GM12878 (cell line): Measurements from ENCODE around the gene FAAP100. TPM values are rescaled to one million over a fixed set of nuclear protein-coding genes. Genes with fewer than 3 reads are reported as not detected.

Source experiments
- BHLHE40 ChIP-seq, 2 experiments: fragments of 450-650 bp in 1 of 2; IDR thresholded peaks; 2 replicates each; pipeline ENCODE4 v1.6.1; 2011 to 2017; ENCODE audit warnings: low read depth in 2 of 2, borderline replicate concordance in 1 of 2, improper control_type of control experiment in 1 of 2, low read length in 1 of 2, mild to moderate bottlenecking in 1 of 2
- BMI1 ChIP-seq: fragments of 450-650 bp; IDR thresholded peaks from 2 replicates; pipeline ENCODE4 v1.6.1; 2016; ENCODE audit warnings: mild to moderate bottlenecking, moderate library complexity, borderline replicate concordance
- CBFB ChIP-seq: IDR thresholded peaks from 2 replicates; pipeline ENCODE4 v1.6.1; 2016; ENCODE audit warnings: antibody characterized with exemption, low read depth
- CEBPB ChIP-seq, 2 experiments: fragments of 150-350 bp in 1 of 2; IDR thresholded peaks; 2 replicates each; pipeline ENCODE4 v1.6.1; 2012 to 2014; ENCODE audit warnings: low read depth in 2 of 2, low read length in 2 of 2, borderline replicate concordance in 1 of 2, inconsistent platforms in 1 of 2
- CEBPZ ChIP-seq: fragments of 150-350 bp; IDR thresholded peaks from 2 replicates; pipeline ENCODE4 v1.6.1; 2016; ENCODE audit warnings: low read depth, low read length
- E2F8 ChIP-seq: fragments of 450-650 bp; IDR thresholded peaks from 2 replicates; pipeline ENCODE4 v1.6.1; 2018; ENCODE audit warnings: mild to moderate bottlenecking, low read depth, moderate library complexity; ENCODE audit not compliant: partially characterized antibody
- KDM1A ChIP-seq: fragments of 200-600 bp; sonication (generic); IDR thresholded peaks from 2 replicates; pipeline ENCODE4 v1.6.1; 2016; ENCODE audit warnings: borderline replicate concordance
- MXI1 ChIP-seq: fragments of 150-350 bp; IDR thresholded peaks from 2 replicates; pipeline ENCODE4 v1.6.1; 2011; ENCODE audit warnings: low read depth, mild to moderate bottlenecking, inconsistent platforms, low read length, improper control_type of control experiment
- PAX5 ChIP-seq: IDR thresholded peaks from 2 replicates; pipeline ENCODE4 v1.6.1; 2011; ENCODE audit warnings: low read depth, low read length, borderline replicate concordance
- POLR2AphosphoS2 ChIP-seq: IDR thresholded peaks from 2 replicates; pipeline ENCODE4 v1.6.1; 2011; ENCODE audit warnings: low read depth, mild to moderate bottlenecking, low read length, improper control_type of control experiment, moderate library complexity
- RELB ChIP-seq: fragments of 450-650 bp; IDR thresholded peaks from 2 replicates; pipeline ENCODE4 v1.6.1; 2017; ENCODE audit warnings: low read depth, mild to moderate bottlenecking, moderate library complexity
- SIX5 ChIP-seq: IDR thresholded peaks from 2 replicates; pipeline ENCODE4 v1.6.1; 2011; ENCODE audit warnings: mild to moderate bottlenecking, low read depth, low read length, moderate library complexity; ENCODE audit not compliant: severe bottlenecking
- TARDBP ChIP-seq: IDR thresholded peaks from 2 replicates; pipeline ENCODE4 v1.6.1; 2016; ENCODE audit warnings: borderline replicate concordance
- WRNIP1 ChIP-seq: IDR thresholded peaks from 2 replicates; pipeline ENCODE4 v1.6.1; 2011; ENCODE audit warnings: low read depth, low read length, improper control_type of control experiment, borderline replicate concordance
- ZNF384 ChIP-seq: IDR thresholded peaks from 2 replicates; pipeline ENCODE4 v1.6.1; 2012; ENCODE audit warnings: low read depth, mild to moderate bottlenecking, low read length, improper control_type of control experiment, borderline replicate concordance
- ZNF592 ChIP-seq: fragments of 450-650 bp; IDR thresholded peaks from 2 replicates; pipeline ENCODE4 v1.6.1; 2017; ENCODE audit warnings: mild to moderate bottlenecking, moderate library complexity
- ZZZ3 ChIP-seq: IDR thresholded peaks from 2 replicates; pipeline ENCODE4 v1.6.1; 2011; ENCODE audit warnings: low read depth; ENCODE audit not compliant: control insufficient read depth, insufficient read length
- polyA plus RNA-seq, 11 experiments: library from polyadenylated mRNA; depleted of rRNA in 4 of 11; unstranded in 6 of 11; stranded (reverse) in 5 of 11; fragments of >200 nt; fragmentation: Nextera tagmentation in 4 of 11; fragmentation: Illumina TruSeq in 1 of 11; extraction: Ambion mirVana in 4 of 11; extraction: Trizol in 1 of 11; gene quantifications; 1 replicate in 1 of 11; 2 replicates in 10 of 11; pipeline versions ENCODE4 v1.2.1 to v1.2.3, GENCODE V29; 2011 to 2016; ENCODE audit warnings: inconsistent platforms in 2 of 11, missing spikeins in 2 of 11, low read depth in 1 of 11
- total RNA-seq, 4 experiments: library from RNA; depleted of rRNA in 3 of 4; stranded (reverse); fragments of >200 nt in 3 of 4; fragmentation: Illumina TruSeq in 1 of 4; extraction: Trizol in 1 of 4; gene quantifications; 2 replicates each; pipeline versions ENCODE4 v1.2.1 to v1.2.3, GENCODE V29; 2013 to 2021

The FAAP100 gene
- total and polyA plus RNA-seq, 10 of the 15 experiments (the other 5 are each of a cell fraction or from before 2014, with no cell fraction given), result 0.11 to 46.2 (median 17.1) TPM

GRCh38 chr17:81513753-81514488 lies 38.2 kb downstream of the FAAP100 start (continued):
- TF ChIP-seq CEBPZ (no peak), PAX5 (no peak), WRNIP1 (no peak), E2F8 (no peak), ZZZ3 (no peak), POLR2AphosphoS2 (no peak), ZNF384 (no peak), BHLHE40 (IDR thresholded peaks at IDR 0.05; ENCODE audit: borderline replicate concordance in 1 of 2, low read depth in 2 of 2, low read length in 1 of 2) (peak in 1 of 2 experiments; percentile 45; a peak in 1 of 4 replicates), BMI1 (no peak), ZNF592 (no peak), SIX5 (no peak), RELB (no peak), MXI1 (peak; percentile 5; the same call in 1 of the 2 replicates), TARDBP (0 out of 2 replicates have a peak, but pooled peaks have one; percentile 52), CEBPB (IDR thresholded peaks at IDR 0.05; ENCODE audit: borderline replicate concordance in 1 of 2, low read depth in 2 of 2, low read length in 2 of 2) (no peak), CBFB (no peak), KDM1A (no peak)
